H1 (cell line): ENCODE measurements around the gene WNT11. TPM values are rescaled to one million over a fixed set of nuclear protein-coding genes. Genes with fewer than 3 reads are reported as not detected.
A peak's percentile ranks its signal among the peaks of the same experiment; 100 is the strongest.

Source experiments
- CTCF ChIA-PET: fragments of 300-600 bp; sonication (Branson Sonifier 250); formaldehyde crosslinking; loops from one replicate; lab custom pipeline; 2021; ENCODE audit not compliant: partially characterized antibody; lab: Charles Lee
- POLR2A ChIA-PET: fragments of 300-600 bp; sonication (Branson Sonifier 250); formaldehyde crosslinking; loops from one replicate; lab custom pipeline; 2021; ENCODE audit warnings: inconsistent platforms; ENCODE audit not compliant: partially characterized antibody; lab: Charles Lee
- DNase-seq, 2 experiments: peaks; one replicate each; pipeline versions ENCODE4 v3.0.0 to v3.0.0-alpha.2; 2010 to 2022; ENCODE audit warnings: low spot score in 2 of 2, low read depth in 1 of 2, mixed read lengths in 1 of 2
- FAIRE-seq: peaks from 2 replicates; lab custom pipeline; 2011; peaks lifted over from hg19 to GRCh38; lab: Jason Lieb, UNC
- H2AFZ ChIP-seq: 2 replicates; pipeline ENCODE4 v1.8.1; 2012; ENCODE audit warnings: low read length, inconsistent platforms
- H2AK5ac ChIP-seq: 2 replicates; pipeline ENCODE4 v1.6.1; 2013; ENCODE audit warnings: low read depth, low read length
- H2BK120ac ChIP-seq: replicated peaks from 2 replicates; pipeline ENCODE3; 2013; ENCODE audit warnings: low read depth, low read length, inconsistent platforms
- H2BK12ac ChIP-seq: 2 replicates; pipeline ENCODE4 v1.6.1; 2013; ENCODE audit warnings: low read depth, low read length
- H2BK15ac ChIP-seq: 2 replicates; pipeline ENCODE4 v1.6.1; 2013; ENCODE audit warnings: low read length
- H2BK20ac ChIP-seq: 2 replicates; pipeline ENCODE4 v1.6.1; 2013; ENCODE audit warnings: low read length
- H2BK5ac ChIP-seq: 2 replicates; pipeline ENCODE4 v1.6.1; 2013; ENCODE audit warnings: low read depth, low read length
- H3K14ac ChIP-seq: 2 replicates; pipeline ENCODE4 v1.6.1; 2013; ENCODE audit warnings: inconsistent platforms; ENCODE audit not compliant: insufficient read length
- H3K18ac ChIP-seq: 2 replicates; pipeline ENCODE4 v1.6.1; 2013; ENCODE audit warnings: low read length; ENCODE audit errors: extremely low read depth
- H3K23ac ChIP-seq: 2 replicates; pipeline ENCODE4 v1.6.1; 2013; ENCODE audit warnings: inconsistent platforms; ENCODE audit not compliant: insufficient read length
- H3K23me2 ChIP-seq: 2 replicates; pipeline ENCODE4 v1.6.1; 2013; ENCODE audit warnings: low read depth, low read length
- H3K27ac ChIP-seq: 2 replicates; pipeline ENCODE4 v1.6.1; 2011; ENCODE audit warnings: low read depth, low read length, inconsistent platforms
- H3K27me3 ChIP-seq, 4 experiments: replicated peaks in 1 of 4; 1 replicate in 1 of 4; 2 replicates in 3 of 4; pipeline versions ENCODE4 v1.6.1 to v1.8.1; 2011 to 2013; ENCODE audit warnings: low read length in 3 of 4, mild to moderate bottlenecking in 3 of 4, inconsistent platforms in 2 of 4, mixed read lengths in 2 of 4, moderate library complexity in 1 of 4; ENCODE audit not compliant: control insufficient read depth in 3 of 4, insufficient read depth in 3 of 4; ENCODE audit errors: extremely low read depth in 1 of 4
- H3K36me3 ChIP-seq, 4 experiments: 2 replicates each; pipeline versions ENCODE4 v1.6.1 to v1.8.1; 2011 to 2013; ENCODE audit warnings: mild to moderate bottlenecking in 4 of 4, low read length in 3 of 4, moderate library complexity in 2 of 4, control low read depth in 1 of 4, inconsistent platforms in 1 of 4; ENCODE audit not compliant: insufficient read depth in 4 of 4, control insufficient read depth in 2 of 4
- H3K4ac ChIP-seq: replicated peaks from 2 replicates; pipeline ENCODE3; 2013; ENCODE audit warnings: low read length, low read depth, mixed read lengths, inconsistent platforms; ENCODE audit not compliant: insufficient read length
- H3K4me1 ChIP-seq, 4 experiments: replicated peaks in 1 of 4; 1 replicate in 1 of 4; 2 replicates in 3 of 4; pipeline versions ENCODE4 v1.6.1 to v1.8.1; 2011 to 2013; ENCODE audit warnings: low read length in 3 of 4, inconsistent platforms in 2 of 4, mixed read lengths in 1 of 4; ENCODE audit not compliant: insufficient read depth in 4 of 4, control insufficient read depth in 3 of 4
- H3K4me2 ChIP-seq, 2 experiments: 2 replicates each; pipeline versions ENCODE4 v1.6.1 to v1.8.1; 2011 to 2013; ENCODE audit warnings: low read depth in 2 of 2, low read length in 2 of 2, control low read depth in 1 of 2, inconsistent platforms in 1 of 2, mild to moderate bottlenecking in 1 of 2; ENCODE audit not compliant: insufficient read depth in 1 of 2
- H3K4me3 ChIP-seq, 4 experiments: fragments of 200-600, 300-600 bp in 1 of 4; sonication (generic), shearing (Covaris generic), sonication (Bioruptor Twin) in 1 of 4; 2 replicates each; pipeline versions ENCODE4 v1.5.1 to v1.8.1; 2011 to 2016; ENCODE audit warnings: low read length in 4 of 4, low read depth in 3 of 4, control low read depth in 2 of 4, inconsistent platforms in 2 of 4, mild to moderate bottlenecking in 2 of 4, mixed read lengths in 1 of 4, moderate library complexity in 1 of 4; ENCODE audit not compliant: insufficient read depth in 2 of 4; ENCODE audit errors: extremely low read depth in 1 of 4
- H3K56ac ChIP-seq: replicated peaks from 2 replicates; pipeline ENCODE3; 2013; ENCODE audit warnings: low read depth, mild to moderate bottlenecking, mixed read lengths, low read length, inconsistent platforms; ENCODE audit not compliant: insufficient read length
- H3K79me1 ChIP-seq: 2 replicates; pipeline ENCODE4 v1.6.1; 2013; ENCODE audit warnings: low read depth, low read length, control low read depth
- H3K79me2 ChIP-seq, 2 experiments: 2 replicates each; pipeline versions ENCODE4 v1.6.1 to v1.8.1; 2012 to 2013; ENCODE audit warnings: low read length in 2 of 2, mild to moderate bottlenecking in 2 of 2, inconsistent platforms in 1 of 2; ENCODE audit not compliant: insufficient read depth in 2 of 2, control insufficient read depth in 1 of 2
- H3K9ac ChIP-seq, 4 experiments: replicated peaks in 1 of 4; 1 replicate in 1 of 4; 2 replicates in 3 of 4; pipeline versions ENCODE4 v1.6.1 to v1.8.1; 2011 to 2013; ENCODE audit warnings: low read depth in 3 of 4, low read length in 3 of 4, control low read depth in 2 of 4, mild to moderate bottlenecking in 2 of 4, moderate library complexity in 2 of 4, inconsistent platforms in 1 of 4; ENCODE audit errors: extremely low read depth in 1 of 4
- H3K9me3 ChIP-seq, 2 experiments: 2 replicates each; pipeline versions ENCODE4 v1.6.1 to v1.8.1; 2012 to 2013; ENCODE audit warnings: mild to moderate bottlenecking in 2 of 2, moderate library complexity in 2 of 2, control low read depth in 1 of 2, inconsistent platforms in 1 of 2, low read depth in 1 of 2, low read length in 1 of 2, mixed read lengths in 1 of 2; ENCODE audit not compliant: insufficient read depth in 2 of 2
- H4K20me1 ChIP-seq, 2 experiments: replicated peaks in 1 of 2; 2 replicates each; pipeline versions ENCODE3 to v1.8.1; 2011 to 2013; ENCODE audit warnings: inconsistent platforms in 2 of 2, low read length in 2 of 2, mild to moderate bottlenecking in 1 of 2; ENCODE audit not compliant: insufficient read depth in 2 of 2, control insufficient read depth in 1 of 2
- H4K5ac ChIP-seq: 2 replicates; pipeline ENCODE4 v1.6.1; 2013; ENCODE audit warnings: low read length, low read depth, mixed read lengths, inconsistent platforms; ENCODE audit not compliant: insufficient read length
- H4K8ac ChIP-seq: 2 replicates; pipeline ENCODE4 v1.8.0; 2013; ENCODE audit warnings: mild to moderate bottlenecking, moderate library complexity, low read length, inconsistent platforms; ENCODE audit not compliant: insufficient read depth; ENCODE audit errors: extremely low read depth
- H4K91ac ChIP-seq: replicated peaks from 2 replicates; pipeline ENCODE3; 2013; ENCODE audit warnings: low read length, mixed read lengths, inconsistent platforms; ENCODE audit not compliant: insufficient read length
- BCL11A ChIP-seq, 2 experiments: IDR thresholded peaks; one replicate each; pipeline ENCODE4 v1.6.1; 2011; ENCODE audit warnings: low read depth in 2 of 2, low read length in 2 of 2, mild to moderate bottlenecking in 2 of 2
- CBX8 ChIP-seq: fragments of 300-800, 300-1000 bp; sonication (generic); IDR thresholded peaks from 2 replicates; pipeline ENCODE4 v1.7.1; 2016; ENCODE audit warnings: low read depth, low read length, borderline replicate concordance
- CEBPB ChIP-seq: IDR thresholded peaks from 2 replicates; pipeline ENCODE4 v1.6.1; 2012; ENCODE audit warnings: low read depth, low read length
- CHD1 ChIP-seq: IDR thresholded peaks from 2 replicates; pipeline ENCODE4 v1.6.1; 2012; ENCODE audit warnings: low read depth, low read length, improper control_type of control experiment
- GABPA ChIP-seq: IDR thresholded peaks from 2 replicates; pipeline ENCODE4 v1.6.1; 2011; ENCODE audit warnings: mild to moderate bottlenecking, low read length, moderate library complexity, borderline replicate concordance; ENCODE audit not compliant: insufficient read depth
- POLR2A ChIP-seq, 2 experiments: IDR thresholded peaks; 1 replicate in 1 of 2; 2 replicates in 1 of 2; pipeline ENCODE4 v1.6.1; 2011; ENCODE audit warnings: low read depth in 2 of 2, low read length in 2 of 2, mild to moderate bottlenecking in 2 of 2; ENCODE audit errors: control extremely low read depth in 1 of 2
- POU5F1 ChIP-seq: IDR thresholded peaks from 2 replicates; pipeline ENCODE4 v1.6.1; 2011; ENCODE audit warnings: low read depth, mild to moderate bottlenecking, low read length, moderate library complexity
- SIX5 ChIP-seq: IDR thresholded peaks from 2 replicates; pipeline ENCODE4 v1.6.1; 2011; ENCODE audit warnings: mild to moderate bottlenecking, low read depth, low read length
- SP2 ChIP-seq: IDR thresholded peaks from 2 replicates; pipeline ENCODE4 v1.6.1; 2012; ENCODE audit warnings: mild to moderate bottlenecking, low read length, inconsistent platforms
- TAF7 ChIP-seq: optimal IDR thresholded peaks from 2 replicates; pipeline ENCODE3; 2011; ENCODE audit warnings: low read depth, mild to moderate bottlenecking, inconsistent platforms, low read length, moderate library complexity, borderline replicate concordance
- TBP ChIP-seq: IDR thresholded peaks from 2 replicates; pipeline ENCODE4 v1.6.1; 2011; ENCODE audit warnings: low read depth, low read length, improper control_type of control experiment
- WGBS, 2 experiments: shearing (Covaris generic) in 1 of 2; methylation state at CpG; one replicate each; pipeline versions ENCODE4 v1.1.6 to v1.1.7; 2013 to 2015; ENCODE audit warnings: low lambda C conversion rate in 2 of 2, mixed read lengths in 2 of 2, inconsistent platforms in 1 of 2, low coverage in 1 of 2, missing lambda C conversion rate in 1 of 2; ENCODE audit not compliant: insufficient replicate concordance in 2 of 2, insufficient coverage in 1 of 2, insufficient read length in 1 of 2; ENCODE audit errors: extremely low coverage in 1 of 2, missing lambda C conversion rate in 1 of 2; 5-methylcytosine and 5-hydroxymethylcytosine counted together
- polyA plus RNA-seq, 7 experiments: library from polyadenylated mRNA; depleted of rRNA in 3 of 7; stranded (reverse) in 5 of 7; unstranded in 2 of 7; fragments of >200 nt in 5 of 7; fragments of 200-250 nt in 2 of 7; gene quantifications; 1 replicate in 5 of 7; 2 replicates in 1 of 7; 4 replicates in 1 of 7; pipeline versions ENCODE4 v1.2.1 to v1.2.3, GENCODE V29; 2011 to 2013; ENCODE audit warnings: missing spikeins in 2 of 7, mixed read lengths in 2 of 7
- total RNA-seq: library from RNA; stranded (reverse); fragmentation: NEBNext Ultra II Directional; extraction: Animal tissue kit (Norgen Biotek cat#: 25700); gene quantifications from 2 replicates; pipeline ENCODE4 v1.2.1, GENCODE V29; 2021

Gene WNT11
- total and polyA plus RNA-seq, 2 of the 8 experiments (the other 6 are each of a cell fraction or from before 2014, with no cell fraction given): 0.11 to 0.45 TPM

DNA sequence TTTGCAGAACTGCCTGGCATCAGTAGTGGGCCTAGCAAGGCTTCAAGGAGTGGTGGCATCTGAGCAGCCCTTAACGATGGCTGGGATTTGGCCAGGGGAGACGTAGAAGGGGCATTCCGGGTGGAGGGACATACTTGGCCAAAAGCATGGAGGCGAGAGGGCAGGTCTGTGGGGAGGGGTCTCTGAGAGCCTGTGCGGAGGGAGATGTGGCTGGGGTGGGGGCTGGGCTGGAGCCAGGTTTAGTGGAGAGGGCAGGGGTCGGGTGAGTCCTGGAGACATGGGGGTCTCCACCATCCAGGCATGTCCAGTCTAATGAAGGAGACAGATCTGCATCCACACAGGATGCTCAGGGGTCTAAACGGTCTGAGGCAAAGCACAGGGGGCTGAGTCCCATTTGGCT is 34.4 kb upstream of the WNT11 start:
- DNase-seq: no peak
- Histone ChIP-seq H4K8ac (no peak overlapping the region; the same call in 1 of the 2 replicates), H2BK15ac (peak overlapping the region; percentile 46; the same call in 1 of the 2 replicates), H2BK120ac (no peak overlapping the region), H4K91ac (no peak overlapping the region), H3K56ac (no peak overlapping the region), H3K79me1 (no peaks in the 10 kb centered on the region), H2BK20ac (no peak overlapping the region), H3K27ac (no peak overlapping the region), H3K4ac (no peak overlapping the region), H3K4me1 (peaks cover 0 to 14% (median 8%) of the 10 kb centered on the region in 4 experiments; a peak in 6 of 7 replicates), H2AK5ac (no peak overlapping the region), H3K18ac (no peak overlapping the region), H4K5ac (no peak overlapping the region), H3K23ac (no peak overlapping the region), H2BK5ac (no peak overlapping the region), H4K20me1 (no peaks in the 10 kb centered on the region), H3K79me2 (no peaks in the 10 kb centered on the region), H2BK12ac (no peak overlapping the region), H3K4me2 (no peak overlapping the region), H3K9ac (no peak overlapping the region), H3K27me3 (peaks cover 2 to 18% (median 16%) of the 10 kb centered on the region in 4 experiments), H3K36me3 (no peaks in the 10 kb centered on the region), H3K4me3 (no peak overlapping the region), H3K14ac (no peak overlapping the region), H3K9me3 (no peaks in the 10 kb centered on the region), H2AFZ (no peak overlapping the region), H3K23me2 (peaks cover 2% of the 10 kb centered on the region; the same call in 1 of the 2 replicates)
- no peak for FAIRE-seq
- ChIA-PET POLR2A (interaction anchor here (1.0 kb wide), 1 partner anchor 13 kb away, joined by 3 read pairs; no protein-coding TSS in a partner anchor), CTCF (interaction anchor here (0.7 to 2.1 kb wide), 7 partner anchors 8 to 358 kb away, joined by 3 to 11 read pairs (median 6); partner anchors contain the start of gene WNT11)
- 88% methylated on average over 5 of the region's 7 CpGs; no CpG with 5 or more reads in 1 of the 2 experiments for WGBS, 2 experiments
- TF ChIP-seq TAF7 (no peak), CHD1 (no peak), TBP (no peak), POU5F1 (no peak), CBX8 (no peak), SP2 (no peak), GABPA (no peak), CEBPB (no peak), SIX5 (no peak), BCL11A (IDR thresholded peaks at IDR 0.05; ENCODE audit: low read depth in 2 of 2, low read length in 2 of 2) (no peak), POLR2A (IDR thresholded peaks at IDR 0.05; ENCODE audit: control extremely low read depth in 1 of 2, low read depth in 2 of 2, low read length in 2 of 2) (no peak)
